ENCODE measurements around the gene WDPCP. TPM values are rescaled to one million over a fixed set of nuclear protein-coding genes. Genes with fewer than 3 reads are reported as not detected.

WDPCP gene
- total and polyA plus RNA-seq, 2 of the 13 experiments (the other 11 are each of a cell fraction or from before 2014, with no cell fraction given): 2.9 to 5.2 TPM

DNA sequence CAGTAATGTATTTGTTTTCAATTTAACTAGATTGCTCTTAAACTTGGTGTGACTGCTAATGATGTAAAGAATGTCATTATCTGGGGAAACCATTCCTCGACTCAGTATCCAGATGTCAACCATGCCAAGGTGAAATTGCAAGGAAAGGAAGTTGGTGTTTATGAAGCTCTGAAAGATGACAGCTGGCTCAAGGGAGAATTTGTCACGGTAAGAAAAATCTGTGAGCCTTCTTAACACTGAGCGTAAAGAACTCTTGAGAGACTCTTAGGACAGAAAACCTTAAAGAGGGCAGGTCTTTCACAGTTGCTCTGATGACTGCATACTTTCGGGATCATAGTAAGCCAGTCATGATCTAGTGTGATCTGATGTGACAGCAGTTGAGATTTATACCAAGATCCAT lies 16.4 kb upstream of the WDPCP start:
- Histone ChIP-seq H3K4me1 (ENCODE audit: insufficient read depth, low read length) (no peaks in the 10 kb centered on the region), H3K9ac (ENCODE audit: insufficient read depth, low read depth, low read length) (no peak overlapping the region), H3K27me3 (ENCODE audit: control insufficient read depth in 1 of 2, insufficient read depth in 2 of 2, low read length in 2 of 2) (no peaks in the 10 kb centered on the region), H3K79me2 (ENCODE audit: insufficient read depth, low read length) (no peaks in the 10 kb centered on the region), H3K27ac (ENCODE audit: extremely low read length, insufficient read depth, low read length) (no peak overlapping the region), H3K4me3 (replicated peaks in 1 of 3; ENCODE audit: insufficient read depth in 1 of 3, low read depth in 2 of 3, low read length in 3 of 3) (no peak overlapping the region), H2AFZ (ENCODE audit: low read length) (no peak overlapping the region), H3K9me3 (ENCODE audit: low read length) (no peaks in the 10 kb centered on the region), H4K20me1 (ENCODE audit: insufficient read depth, low read length) (no peaks in the 10 kb centered on the region; the same call in 1 of the 2 replicates), H3K4me2 (ENCODE audit: low read depth, low read length) (no peak overlapping the region), H3K36me3 (replicated peaks in 1 of 2; ENCODE audit: control insufficient read depth in 1 of 2, insufficient read depth in 2 of 2, low read length in 2 of 2) (peaks cover 21 to 69% of the 10 kb centered on the region in 2 experiments)
- CTCF ChIA-PET (ENCODE audit: low intra/inter-chr PET ratio, low total read pairs): no interaction called here
- 97% methylated on average over 4 of the region's 4 CpGs for WGBS (ENCODE audit: low lambda C conversion rate)
- in situ Hi-C loops (cut with HindIII; ENCODE audit: extremely low pct_ligation_motif_present, low pct_unique_long_range_greater_than_20kb) (no loop called here), intact Hi-C loops (cut with micrococcal nuclease; ENCODE audit: unreplicated experiment) (no loop called here)
- DNase-seq (ENCODE audit: low spot score) (no peak), FAIRE-seq (no peak), ATAC-seq (no peak)
- TF ChIP-seq ZNF580 (CRISPR knock-in tag; IDR thresholded peaks at IDR 0.05; ENCODE audit: borderline replicate concordance, low read depth): no peak
- TF ChIP-seq GLI4 (CRISPR knock-in tag; IDR thresholded peaks at IDR 0.05; ENCODE audit: borderline replicate concordance): no peak
- TF ChIP-seq NPAS2 (CRISPR knock-in tag; IDR thresholded peaks at IDR 0.05; ENCODE audit: borderline replicate concordance): no peak
- TF ChIP-seq PTBP1 (IDR thresholded peaks at IDR 0.05; ENCODE audit: low read depth, low read length, poor library complexity, severe bottlenecking): no peak
- no peak for TF ChIP-seq ZNF24 (IDR thresholded peaks at IDR 0.05)
- no peak for TF ChIP-seq TARDBP (CRISPR knock-in tag; IDR thresholded peaks at IDR 0.05)
- TF ChIP-seq HDAC6 (IDR thresholded peaks at IDR 0.05; ENCODE audit: low read depth, low read length): no peak
- TF ChIP-seq ZNF782 (CRISPR knock-in tag; IDR thresholded peaks at IDR 0.05; ENCODE audit: borderline replicate concordance): no peak
- TF ChIP-seq ARNT (IDR thresholded peaks at IDR 0.05): no peak
- TF ChIP-seq, protein P1, sequence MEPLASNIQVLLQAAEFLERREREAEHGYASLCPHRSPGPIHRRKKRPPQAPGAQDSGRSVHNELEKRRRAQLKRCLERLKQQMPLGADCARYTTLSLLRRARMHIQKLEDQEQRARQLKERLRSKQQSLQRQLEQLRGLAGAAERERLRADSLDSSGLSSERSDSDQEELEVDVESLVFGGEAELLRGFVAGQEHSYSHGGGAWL (CRISPR knock-in tag; IDR thresholded peaks at IDR 0.05): no peak
- no peak for TF ChIP-seq DMTF1 (CRISPR knock-in tag; IDR thresholded peaks at IDR 0.05)
- no peak for TF ChIP-seq ZNF468 (CRISPR knock-in tag; IDR thresholded peaks at IDR 0.05)
- no peak for TF ChIP-seq SP1 (IDR thresholded peaks at IDR 0.05)
- TF ChIP-seq SP1 (CRISPR knock-in tag; IDR thresholded peaks at IDR 0.05): no peak
- no peak for TF ChIP-seq CCDC6 (CRISPR knock-in tag; IDR thresholded peaks at IDR 0.05)
- TF ChIP-seq ETV6 (CRISPR knock-in tag; conservative IDR thresholded peaks at IDR 0.05): no peak
- no peak for TF ChIP-seq HNF1B (CRISPR knock-in tag; IDR thresholded peaks at IDR 0.05)
- POLR2A ChIA-PET: no interaction called here
- BruUV-seq (replicated peaks): no TSS peak

Data from HepG2 (cell line).